ENCODE data around the gene PPP4R2.

- no peak for TF ChIP-seq CTCF (conservative IDR thresholded peaks at IDR 0.05)
- TF ChIP-seq EZH2 (IDR thresholded peaks at IDR 0.05; ENCODE audit: low read depth): no peak
Observed at GRCh38 chr3:72951259-72951722, 45.3 kb upstream of the PPP4R2 start.
